ENCODE measurements around the gene SSTR4.

SSTR4 gene

DNA sequence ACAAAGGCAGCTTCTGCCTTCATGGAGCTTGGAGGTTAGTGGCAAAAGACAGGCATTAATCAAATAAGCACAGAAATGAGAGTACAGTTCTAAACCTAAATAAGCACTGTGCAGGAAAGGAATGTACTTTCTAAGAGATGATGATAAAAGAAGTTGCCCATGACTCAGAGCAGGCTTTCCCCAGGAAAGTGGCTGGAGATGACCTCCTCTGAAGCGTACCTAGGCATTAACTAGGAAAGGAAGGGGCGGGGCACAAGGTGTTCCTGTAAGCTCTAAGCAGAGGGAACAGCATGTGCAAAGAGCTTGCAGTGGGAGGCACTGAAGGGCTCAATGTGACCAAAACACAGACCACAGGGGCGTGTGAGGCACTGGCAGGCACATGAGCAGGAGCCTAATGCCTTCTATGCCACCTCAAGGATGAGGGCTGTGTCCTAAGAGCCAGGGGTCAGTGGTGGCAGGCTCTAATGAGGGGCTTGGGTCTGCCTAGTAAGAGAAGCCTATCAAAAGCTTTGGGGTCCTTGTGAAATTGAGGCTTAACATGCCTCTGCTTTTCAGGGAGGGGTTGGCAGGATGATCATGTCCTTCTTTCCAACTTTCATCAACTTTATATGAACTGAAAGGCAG, 4.9 kb downstream of the SSTR4 start:
- DNase-seq (ENCODE audit: low read depth in 1 of 2, low spot score in 1 of 2), result no peak

- DNase-seq (ENCODE audit: low read depth in 1 of 2, low spot score in 1 of 2), result no peak
These were observed 7.2 kb downstream of the SSTR4 start for GRCh38 chr20:23042270-23042669.

GRCh38 chr20:23043376-23043775, 8.3 kb downstream of the SSTR4 start:
- no peak for DNase-seq (ENCODE audit: low read depth in 1 of 2, low spot score in 1 of 2)

DNA sequence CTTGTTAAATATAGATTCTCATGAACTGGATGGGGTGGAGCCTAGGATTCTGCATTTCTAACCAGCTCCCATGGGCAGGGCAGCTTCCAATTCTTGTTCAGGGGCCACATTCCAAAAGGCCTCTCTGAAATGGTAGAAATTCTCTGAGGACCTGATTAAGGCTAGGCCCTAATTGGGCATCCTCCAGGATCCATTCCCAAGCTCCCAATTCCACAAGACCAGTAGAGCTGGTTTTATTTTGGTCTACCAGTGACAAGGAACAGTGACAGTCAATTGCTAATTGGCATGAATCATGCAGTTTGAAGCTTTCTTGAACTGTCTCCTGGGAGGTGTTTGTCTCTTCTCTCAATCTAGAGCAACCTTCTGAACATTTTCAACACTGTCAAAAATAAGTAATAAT, 11.3 kb downstream of the SSTR4 start:
- no peak for DNase-seq (ENCODE audit: low read depth in 1 of 2, low spot score in 1 of 2)

DNA sequence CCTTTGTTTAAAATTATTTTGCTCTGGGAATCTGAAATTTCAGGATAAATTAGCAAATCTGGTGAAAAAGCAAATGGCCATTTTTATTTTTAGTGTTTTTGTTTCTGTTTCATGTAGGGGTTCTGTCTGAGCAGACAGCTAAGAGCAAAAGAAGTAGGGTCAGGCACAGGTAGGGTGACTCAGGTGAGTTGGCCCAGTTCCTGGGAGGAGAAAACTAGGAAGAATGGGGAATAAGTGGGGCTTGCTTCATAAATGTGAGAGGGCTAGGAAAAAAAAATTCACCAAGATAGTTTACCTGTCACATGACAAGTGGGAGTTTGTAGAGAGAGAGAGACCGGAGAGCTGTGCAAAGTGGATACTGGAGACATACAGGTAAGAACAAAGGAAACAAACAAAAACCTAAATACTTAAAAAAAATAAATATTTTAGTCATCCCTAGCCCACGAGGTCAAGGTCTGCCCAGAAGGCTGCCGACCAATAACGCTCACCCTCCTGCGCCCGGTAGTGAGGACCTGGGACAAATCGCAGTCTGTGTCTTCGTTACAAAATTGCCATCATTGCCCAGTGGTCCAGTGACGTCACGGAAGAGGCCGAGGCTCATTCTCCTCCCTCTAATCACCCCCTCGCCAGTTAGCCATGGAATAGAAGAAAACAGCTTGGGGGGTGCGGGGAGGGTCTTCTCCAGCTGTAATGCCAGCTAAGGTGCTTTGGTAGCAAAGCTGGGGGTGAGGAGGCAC, 12.1 kb downstream of the SSTR4 start:
- DNase-seq (ENCODE audit: low read depth in 1 of 2, low spot score in 1 of 2), result no peak

- no peak for DNase-seq (ENCODE audit: low read depth in 1 of 2, low spot score in 1 of 2)
These were observed 12.7 kb downstream of the SSTR4 start for GRCh38 chr20:23047738-23048214.

DNA sequence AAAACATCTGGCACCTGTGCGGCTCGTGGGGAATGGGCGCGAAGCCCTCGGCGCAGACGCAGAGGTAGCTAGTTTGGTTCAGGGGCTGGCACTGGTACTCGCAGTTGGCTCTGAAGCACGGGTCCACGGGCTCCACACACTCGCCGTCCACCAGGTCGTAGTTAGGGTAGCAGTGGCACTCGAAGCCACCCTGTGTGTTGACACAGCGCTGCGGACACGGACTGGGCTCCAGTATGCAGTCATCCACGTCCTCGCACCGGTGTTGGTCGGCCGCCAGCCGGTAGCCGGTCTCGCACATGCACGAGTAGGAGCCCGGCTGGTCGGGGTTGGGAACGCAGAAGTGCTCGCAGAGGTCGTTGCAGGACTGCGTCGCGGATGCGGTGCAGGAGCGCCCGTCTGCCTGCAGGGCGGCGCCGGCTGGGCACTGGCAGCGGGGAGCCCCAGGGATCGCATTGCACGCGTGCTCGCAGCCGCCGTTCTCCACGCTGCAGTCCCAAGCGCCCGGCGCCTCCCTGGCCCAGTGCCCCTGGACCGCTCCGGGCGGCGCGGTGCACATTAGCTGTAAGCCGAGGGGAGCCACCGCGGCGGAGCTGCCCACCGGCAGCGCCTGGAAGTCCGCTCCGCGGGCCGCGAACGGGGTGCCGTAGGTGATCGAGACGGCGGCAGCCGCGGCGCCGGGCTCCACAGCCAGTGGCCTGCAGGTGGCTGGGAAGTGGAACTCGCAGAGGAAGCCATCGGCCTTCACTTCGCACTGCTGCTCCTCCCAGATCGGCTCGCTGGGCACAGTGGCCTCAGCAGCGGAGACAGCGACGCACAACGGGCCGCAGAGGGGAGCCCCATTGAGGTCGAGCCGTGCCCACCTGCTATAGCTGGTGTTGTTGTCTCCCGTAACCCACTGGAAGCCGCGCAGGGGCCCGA, 13.4 kb downstream of the SSTR4 start:
- DNase-seq (ENCODE audit: low read depth in 1 of 2, low spot score in 1 of 2), result no peak

GRCh38 chr20:23049201-23050075, 14.3 kb downstream of the SSTR4 start, which contains the start of gene THBD:
THBD (minus strand) TSS chr20:23049672; CDS start chr20:23049504, 168 bp downstream.
- no peak for DNase-seq (ENCODE audit: low read depth in 1 of 2, low spot score in 1 of 2)

DNA sequence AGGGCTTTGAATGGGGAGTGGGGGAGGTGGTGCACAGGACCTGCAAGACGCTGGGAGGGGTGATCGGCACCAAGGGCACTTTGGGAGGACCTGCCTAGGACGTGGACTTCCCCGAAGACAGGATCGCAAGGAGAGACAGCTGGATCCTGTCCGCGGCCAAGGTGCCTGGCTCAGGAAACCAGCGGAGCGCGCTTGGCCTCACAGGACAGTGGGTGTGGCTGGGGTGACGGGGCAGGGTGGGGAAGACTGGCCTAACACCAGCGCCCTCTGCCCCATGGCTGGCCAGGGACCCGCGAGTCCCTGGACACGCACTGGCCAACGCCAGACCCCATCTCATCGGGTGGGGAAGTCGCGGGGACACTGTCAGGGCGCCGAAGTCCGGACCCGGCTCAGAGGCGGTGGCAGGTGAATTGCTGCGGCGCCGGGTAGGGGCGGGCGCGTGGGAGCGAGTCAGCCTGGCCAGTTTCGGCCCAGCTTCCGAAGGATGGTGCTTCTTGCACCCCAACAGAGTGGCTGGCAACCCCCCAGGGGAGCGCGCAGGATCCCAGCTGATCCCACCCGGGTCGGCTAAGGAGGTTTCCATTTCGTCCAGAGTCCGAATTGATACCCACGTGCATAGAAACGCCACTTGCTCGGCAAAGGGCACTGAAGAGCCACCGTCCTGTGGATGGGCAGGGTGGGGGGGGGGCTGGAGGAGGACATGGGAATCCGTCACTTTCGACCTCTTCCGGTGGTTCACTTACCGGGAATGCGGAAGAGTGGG, 15.1 kb downstream of the SSTR4 start:
- no peak for DNase-seq (ENCODE audit: low read depth in 1 of 2, low spot score in 1 of 2)

DNA sequence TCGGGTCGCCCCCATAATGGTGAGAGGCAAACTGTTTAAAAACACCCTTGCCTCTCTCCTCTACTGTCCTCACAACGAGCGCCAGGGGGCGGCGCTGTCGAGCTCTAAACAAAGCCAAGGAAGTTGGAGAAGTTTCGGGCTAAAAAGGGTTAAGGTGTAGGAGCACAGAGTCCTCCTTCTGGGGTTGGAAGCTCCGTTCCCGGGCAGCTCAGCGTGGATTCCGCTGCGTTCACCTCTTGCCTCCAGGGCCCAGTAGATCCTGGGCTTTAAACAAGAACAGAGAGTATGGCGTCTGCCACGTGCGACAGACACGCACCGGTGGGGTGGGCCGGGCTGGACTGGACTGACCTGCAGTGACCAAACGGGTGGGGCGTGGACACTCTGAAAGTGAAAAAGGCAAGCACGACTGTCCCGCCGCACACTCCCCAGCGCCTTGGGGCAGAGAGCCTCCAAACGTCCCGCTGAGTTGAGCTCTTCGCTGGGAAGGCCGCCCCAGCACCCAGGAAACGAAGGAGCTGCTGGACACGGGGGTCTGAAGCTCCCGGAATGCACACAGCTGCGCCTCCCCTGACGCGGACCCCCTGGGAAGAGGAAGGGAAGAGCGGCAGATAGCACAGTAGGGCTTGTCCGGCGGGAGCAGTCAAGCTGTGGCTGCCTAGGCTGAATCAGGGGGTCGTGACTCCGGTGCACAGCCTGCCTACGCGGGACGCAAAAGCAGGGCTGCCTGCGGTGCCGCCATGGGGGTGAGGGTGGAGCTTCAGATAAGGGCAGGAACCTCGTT, 15.9 kb downstream of the SSTR4 start:
- DNase-seq (ENCODE audit: low read depth in 1 of 2, low spot score in 1 of 2), result no peak

DNA sequence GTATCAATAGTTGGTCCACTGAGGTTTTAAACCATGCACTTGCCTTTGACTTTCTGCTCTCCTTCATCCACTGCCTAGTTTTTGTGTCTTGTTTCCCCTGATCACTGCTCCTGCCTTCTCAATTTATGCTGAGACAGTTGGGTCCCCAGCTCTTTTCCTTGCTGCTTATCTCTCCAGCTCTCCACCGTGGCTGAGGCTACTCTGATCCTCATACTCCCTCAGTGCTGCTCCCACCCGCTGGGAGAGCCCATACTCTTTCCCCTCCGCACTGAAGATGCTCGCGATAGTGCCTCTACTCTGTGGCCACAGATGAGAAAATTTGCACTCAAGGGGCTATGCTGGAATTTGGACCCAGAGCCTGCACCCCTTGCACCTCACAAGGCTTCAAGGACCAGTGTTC, 17.8 kb downstream of the SSTR4 start:
- DNase-seq (ENCODE audit: low read depth in 1 of 2, low spot score in 1 of 2), result no peak

- DNase-seq (ENCODE audit: low read depth in 1 of 2, low spot score in 1 of 2), result no peak
These were observed 23.1 kb downstream of the SSTR4 start for GRCh38 chr20:23058240-23058639.

DNA sequence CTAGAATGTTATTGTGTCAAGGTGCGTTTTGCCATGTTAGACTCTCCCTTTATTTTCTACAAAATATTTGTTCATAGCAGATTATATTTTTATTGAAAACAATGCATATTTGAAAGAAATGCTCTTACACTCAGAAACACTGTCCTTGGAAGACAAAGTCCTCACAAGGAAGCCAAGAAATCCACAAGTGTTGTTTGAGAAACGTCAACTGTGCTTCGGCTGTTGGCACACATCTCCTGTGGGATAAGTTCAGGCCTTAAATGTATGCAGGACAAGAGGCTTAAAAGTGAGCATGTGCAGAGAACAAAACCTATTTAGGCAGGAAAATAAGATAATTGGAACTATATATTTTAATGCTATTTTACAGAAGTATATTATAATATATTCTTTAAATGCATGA, 23.9 kb downstream of the SSTR4 start:
- DNase-seq (ENCODE audit: low read depth in 1 of 2, low spot score in 1 of 2), result no peak

DNA sequence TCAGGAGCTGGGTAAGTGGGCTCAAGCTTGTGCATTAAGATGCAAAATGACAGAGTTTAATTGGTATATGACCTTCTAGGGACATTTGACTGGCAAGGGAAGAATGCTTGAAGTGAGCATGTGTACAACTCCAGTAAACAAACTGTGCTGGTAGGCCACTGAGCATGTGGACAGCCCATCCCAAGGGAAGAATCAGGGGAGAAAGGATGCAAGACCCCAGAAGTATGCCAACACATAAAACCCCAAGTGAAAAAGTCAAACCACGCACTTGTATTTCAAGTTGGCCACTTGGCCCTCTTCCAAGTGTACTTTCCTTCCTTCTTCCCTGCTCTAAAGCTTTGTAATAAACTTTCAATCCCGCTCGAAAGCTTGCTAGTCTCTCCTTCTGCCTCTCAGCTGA, 24.7 kb downstream of the SSTR4 start:
- no peak for DNase-seq (ENCODE audit: low read depth in 1 of 2, low spot score in 1 of 2)

DNA sequence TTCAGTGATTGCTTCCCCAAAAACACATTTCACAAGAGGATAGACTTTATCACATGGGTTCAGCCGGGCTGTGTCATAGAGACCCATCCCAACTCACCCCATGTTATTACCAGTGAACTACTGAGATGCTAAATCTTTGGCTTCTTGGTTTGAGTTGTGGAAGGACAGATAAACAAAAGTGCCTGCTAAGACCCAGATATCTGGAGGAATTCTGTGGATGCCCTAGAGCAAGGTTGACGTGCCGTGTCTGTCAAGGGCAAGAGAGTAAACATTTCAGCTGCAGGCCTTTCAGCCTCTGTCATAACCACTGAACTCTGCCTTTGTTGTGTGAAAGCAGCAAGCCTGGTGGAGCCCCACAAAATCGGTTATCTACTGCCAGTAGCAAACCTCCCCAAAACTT, 25.5 kb downstream of the SSTR4 start:
- DNase-seq (ENCODE audit: low read depth in 1 of 2, low spot score in 1 of 2), result no peak

DNA sequence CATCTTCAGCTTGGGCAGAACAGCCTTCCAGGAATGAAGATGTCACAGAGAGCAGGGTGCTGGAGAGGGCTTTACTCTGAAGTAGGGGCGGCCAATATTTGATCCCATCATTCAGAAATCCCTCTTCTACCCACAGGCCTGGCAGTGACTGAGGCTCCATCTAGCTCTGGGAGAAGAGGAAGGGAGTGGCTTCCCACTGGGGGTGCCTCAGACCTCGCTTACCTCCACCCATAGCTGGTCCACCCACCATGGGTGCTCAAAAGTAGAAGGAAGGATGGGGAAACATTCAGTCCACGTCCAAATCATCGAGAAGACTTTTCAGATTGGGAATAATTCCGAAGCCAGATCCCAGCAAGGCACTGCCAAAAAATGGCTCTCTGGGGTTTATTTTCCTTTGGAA, 26.1 kb downstream of the SSTR4 start:
- no peak for DNase-seq (ENCODE audit: low read depth in 1 of 2, low spot score in 1 of 2)

GRCh38 chr20:23061734-23062561, 26.8 kb downstream of the SSTR4 start:
- no peak for DNase-seq (ENCODE audit: low read depth in 1 of 2, low spot score in 1 of 2)

DNA sequence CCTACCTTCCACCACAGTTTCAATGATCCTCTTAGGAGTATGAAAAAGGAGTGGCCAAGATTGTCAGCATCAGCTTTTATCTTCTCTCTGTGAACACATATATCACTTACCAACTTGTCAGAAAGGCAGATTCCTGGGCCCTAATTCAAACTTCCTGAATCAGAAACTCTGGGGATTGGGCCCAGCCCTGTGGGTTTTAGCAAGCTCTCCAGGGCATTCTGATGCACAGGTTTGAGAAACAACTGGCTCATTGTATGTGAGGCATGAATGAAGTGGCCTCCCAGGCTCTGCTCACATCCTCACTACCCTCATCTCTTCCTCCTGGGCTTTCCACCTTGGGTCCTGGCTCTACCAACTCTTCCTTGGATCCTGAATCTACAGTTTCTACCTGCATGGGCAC, 27.5 kb downstream of the SSTR4 start:
- DNase-seq (ENCODE audit: low read depth in 1 of 2, low spot score in 1 of 2), result no peak

Data from stimulated activated CD4-positive, alpha-beta T cell treated with anti-CD3 and anti-CD28 coated beads, Interleukin-15, amount 100 ng/mL, for 1 hour (primary cell).